AML-193 (cell line): ENCODE measurements around the gene IFNA16.
A peak's percentile ranks its signal among the peaks of the same experiment; 100 is the strongest.
"Not testable (repeated sequence)": the region's sequence is repeated elsewhere in the genome, so short reads cannot be mapped to it uniquely, and the experiment has no call there.

Experiments
- DNase-seq, 2 experiments: peaks; one replicate each; lab custom pipeline; 2025; lab: John Stamatoyannopoulos, UW

The IFNA16 gene

DNA sequence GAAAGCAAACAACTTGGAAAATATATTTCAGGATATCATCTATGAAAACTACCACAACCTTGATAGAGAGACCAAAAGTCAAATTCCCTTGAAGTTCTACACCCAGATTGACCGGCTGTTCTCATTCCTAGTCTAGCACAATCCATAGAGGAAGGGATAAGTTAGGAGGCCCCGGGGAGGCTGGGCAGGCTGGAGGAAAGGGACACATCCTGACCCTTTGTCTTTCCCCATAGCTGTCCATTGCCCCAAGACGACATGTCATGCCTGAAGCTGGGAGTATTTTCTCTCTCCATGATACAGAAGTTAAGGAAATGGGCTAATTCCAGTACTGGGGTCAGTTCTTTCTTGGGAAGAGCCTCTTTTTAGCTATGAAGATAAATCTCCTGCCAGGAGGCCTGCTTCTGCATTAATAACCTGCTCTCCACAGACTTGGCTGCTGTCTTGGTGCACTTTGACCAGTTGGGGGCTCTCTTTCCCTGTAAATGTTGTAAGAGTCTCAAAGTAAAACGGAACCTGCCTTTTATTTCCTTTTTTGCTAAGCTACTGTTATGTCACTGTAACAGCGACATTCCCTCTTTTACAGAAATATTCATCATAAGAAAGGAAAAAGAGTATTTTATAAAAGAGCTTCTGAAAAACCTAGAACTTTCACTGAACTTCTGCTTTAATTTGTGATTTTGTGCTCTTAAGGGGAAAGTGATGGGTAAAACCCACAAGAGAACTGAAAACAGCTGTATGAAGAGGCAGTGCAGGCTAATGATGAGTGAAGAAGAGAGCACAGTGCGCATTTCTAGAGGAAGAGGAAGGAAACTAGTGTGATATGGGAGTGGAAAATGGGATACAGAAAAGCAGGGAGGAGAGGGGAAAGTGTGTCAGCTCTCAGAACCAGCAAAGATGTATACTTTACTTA is 22.0 kb downstream of the IFNA16 start:
- peak; percentile 40 for DNase-seq

DNA sequence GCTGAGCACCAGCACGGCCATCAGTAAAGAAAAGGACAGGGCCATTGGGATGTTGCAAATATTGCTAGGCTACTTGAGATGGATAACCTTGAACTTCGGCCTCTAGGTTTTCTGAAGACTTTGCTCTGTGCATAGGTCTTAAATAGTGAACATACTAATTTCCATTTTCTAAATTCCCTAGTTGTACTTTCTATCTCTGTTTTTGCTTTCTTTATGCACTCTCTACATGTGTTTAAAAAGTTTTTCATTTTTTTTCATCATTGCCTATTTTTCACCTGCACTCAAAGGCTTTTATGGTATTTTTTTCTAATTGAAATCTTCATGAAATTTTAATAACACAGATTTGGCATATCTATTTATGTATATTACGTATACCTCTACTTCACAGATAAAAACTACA is 29.6 kb downstream of the IFNA16 start, which contains the start of gene IFNA4:
Gene IFNA4 (minus strand): TSS at position 101 of the 400 bp plus-strand sequence. CDS start 56 bp downstream, at position 45.
- DNase-seq: not testable (repeated sequence)

DNA sequence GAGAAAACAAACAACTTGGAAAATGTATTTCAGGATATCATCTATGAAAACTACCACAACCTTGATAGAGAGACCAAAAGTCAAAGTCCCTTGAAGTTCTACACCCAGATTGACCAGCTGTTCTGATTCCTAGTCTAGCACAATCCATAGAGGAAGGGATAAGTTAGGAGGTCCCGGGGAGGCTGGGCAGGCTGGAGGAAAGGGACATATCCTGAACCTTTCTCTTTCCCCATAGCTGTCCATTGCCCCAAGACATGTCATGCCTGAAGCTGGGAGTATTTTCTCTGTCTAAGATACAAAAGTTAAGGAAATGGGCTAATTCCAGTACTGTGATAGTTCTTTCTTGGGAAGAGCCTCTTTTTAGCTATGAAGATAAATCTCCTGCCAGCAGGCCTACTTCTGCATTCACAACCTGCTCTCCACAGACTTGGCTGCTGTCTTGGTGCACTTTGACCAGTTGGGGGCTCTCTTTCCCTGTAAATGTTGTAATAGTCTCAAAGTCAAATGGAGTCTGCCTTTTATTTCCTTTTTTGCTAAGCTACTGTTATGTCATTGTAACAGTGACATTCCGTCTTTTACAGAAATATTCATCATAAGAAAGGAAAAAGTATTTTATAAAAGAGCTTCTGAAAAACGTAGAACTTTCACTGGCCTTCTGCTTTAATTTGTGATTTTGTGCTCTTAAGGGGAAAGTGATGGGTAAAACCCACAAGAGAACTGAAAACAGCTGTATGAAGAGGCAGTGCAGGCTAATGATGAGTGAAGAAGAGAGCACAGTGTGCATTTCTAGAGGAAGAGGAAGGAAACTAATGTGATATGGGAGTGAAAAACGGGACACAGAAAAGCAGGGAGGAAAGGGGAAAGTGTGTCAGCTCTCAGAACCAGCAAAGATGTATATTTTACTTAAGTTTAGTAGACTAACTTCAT is 34.0 kb downstream of the IFNA16 start:
- DNase-seq: peak; percentile 73 to 80

DNA sequence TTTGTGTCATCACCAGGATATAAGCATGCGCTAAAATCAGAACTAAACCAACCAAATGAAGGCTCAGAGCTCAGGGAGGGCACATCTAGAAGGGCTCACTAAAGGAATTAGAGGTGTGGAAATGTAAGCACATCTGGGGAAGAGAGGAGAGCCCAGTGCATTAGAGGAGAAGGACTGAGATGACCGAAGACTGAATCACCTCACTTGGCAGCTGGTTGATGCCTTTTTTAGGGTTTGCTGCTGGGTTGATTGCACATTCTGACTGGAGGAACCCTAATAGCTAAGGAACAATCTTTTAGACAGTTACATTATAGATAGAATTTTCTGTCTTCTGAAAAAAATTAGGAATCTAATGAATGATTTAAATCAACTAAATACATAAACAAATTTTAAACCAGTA is 42.4 kb downstream of the IFNA16 start:
- no peak for DNase-seq

GRCh38 chr9:21172156-21172555 is 45.0 kb downstream of the IFNA16 start:
- no peak for DNase-seq

DNA sequence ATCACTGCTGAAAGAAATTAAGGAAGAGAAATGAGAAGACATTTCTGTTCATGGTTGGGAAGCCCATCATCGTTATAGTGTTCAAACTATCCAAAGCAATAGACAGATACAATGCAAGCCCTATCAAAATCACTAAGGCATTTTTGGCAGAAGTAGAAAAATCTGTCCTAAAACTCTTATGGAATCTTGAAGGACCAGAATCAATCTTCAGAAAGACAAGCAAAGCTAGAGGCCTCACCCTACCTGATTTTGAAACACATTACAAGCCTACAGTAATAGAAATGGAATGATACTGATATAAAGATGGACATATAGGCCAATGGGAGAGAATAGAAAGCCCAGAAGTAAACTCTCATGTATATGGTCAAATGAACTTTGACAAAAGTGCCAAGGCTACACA is 45.8 kb downstream of the IFNA16 start:
- no peak for DNase-seq

- not testable (repeated sequence) for DNase-seq
Measured at GRCh38 chr9:21166560-21166959, 50.6 kb downstream of the IFNA16 start, which contains the start of gene IFNA21. Gene IFNA21 (minus strand): TSS chr9:21166660. CDS start chr9:21166612, 48 bp downstream.
